ENCODE measurements around the gene PDZK1.
"Not testable (repeated sequence)": the region's sequence is repeated elsewhere in the genome, so short reads cannot be mapped to it uniquely, and the experiment has no call there.

PDZK1 gene

DNA sequence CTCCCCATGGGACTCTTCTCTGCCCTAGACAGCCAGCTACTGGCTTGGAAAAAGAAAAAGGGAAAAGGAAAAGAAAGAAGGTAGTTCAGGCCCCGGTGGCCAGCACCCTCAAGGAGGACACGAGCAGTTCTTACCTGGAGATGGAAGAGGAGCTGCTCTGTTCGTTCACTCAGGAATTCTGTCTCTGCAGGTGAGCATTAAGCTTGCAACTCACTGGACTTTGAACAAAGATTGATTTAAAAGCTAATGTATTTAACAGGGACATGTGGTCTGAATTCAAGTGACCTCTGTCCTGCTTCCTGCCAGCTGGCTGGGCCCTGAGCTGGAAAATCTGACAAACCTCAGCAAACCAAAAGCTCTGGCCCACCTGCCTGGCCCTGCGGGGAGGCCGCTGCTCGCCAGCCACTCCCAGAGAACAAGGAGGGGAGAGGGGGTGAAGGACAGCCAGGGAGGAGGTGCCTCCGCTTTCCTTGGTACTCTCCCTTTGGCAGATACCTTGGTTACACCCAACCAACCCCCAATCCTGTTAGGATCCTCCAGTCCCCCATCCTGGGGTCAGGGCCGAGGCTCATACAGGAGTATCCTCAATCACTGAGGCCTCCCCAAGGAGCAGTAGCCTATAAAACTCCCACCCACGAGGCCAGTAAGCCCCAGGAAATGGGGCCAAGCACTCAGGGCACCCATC, at the start of gene PDZK1:
TSS of gene PDZK1 (minus strand) at position 186 of the 685 bp plus-strand sequence. CDS start 19,347 bp downstream, outside the sequence.
- no peak for FAIRE-seq
- no peak for DNase-seq (ENCODE audit: low spot score)

DNA sequence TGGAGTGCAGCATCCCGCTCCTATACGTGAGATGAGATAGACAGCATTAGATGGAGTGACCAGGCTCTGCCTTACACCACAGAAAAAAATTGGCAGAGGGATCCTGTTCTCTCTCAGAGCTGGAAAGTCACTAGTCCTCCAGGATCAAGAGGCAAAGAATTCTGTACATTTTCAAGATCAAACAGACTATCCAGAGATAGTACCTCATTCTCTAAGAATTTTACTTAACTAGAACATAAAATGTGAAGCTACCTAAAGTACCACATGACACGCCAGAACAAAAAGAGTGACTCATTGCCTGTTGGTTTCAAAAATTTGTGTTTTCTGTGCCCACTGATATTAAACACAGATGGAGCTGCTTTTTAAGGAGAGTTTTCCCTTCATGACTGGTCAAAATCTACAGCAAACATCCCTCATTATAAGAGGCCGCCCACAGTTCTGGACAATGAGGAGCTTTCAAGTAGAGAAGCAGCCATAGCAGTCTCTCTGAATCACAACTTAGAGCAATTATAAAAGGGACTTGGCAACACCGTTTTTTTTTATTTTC, 44.4 kb upstream of the PDZK1 start:
- FAIRE-seq = no peak

DNA sequence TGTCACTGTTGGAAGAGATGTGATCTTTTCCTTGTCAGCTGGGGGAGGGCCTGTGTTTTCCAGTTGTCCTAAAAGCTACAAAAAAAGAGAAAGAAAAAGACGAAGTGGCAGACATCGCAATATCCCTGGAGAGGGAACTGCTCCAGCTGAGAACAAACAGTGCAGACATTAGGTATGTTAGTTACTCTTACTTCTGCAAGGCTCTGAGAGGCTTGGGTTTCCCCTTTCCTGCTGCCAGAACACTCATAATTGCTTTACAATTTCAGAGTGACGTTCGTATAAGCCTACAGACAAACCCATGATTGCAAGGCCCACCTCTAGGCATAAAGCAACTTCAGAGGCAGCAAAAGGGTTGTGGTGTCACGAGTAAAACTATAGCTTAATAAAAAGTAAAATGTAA, 43.3 kb upstream of the PDZK1 start:
- DNase-seq (ENCODE audit: low spot score) = no peak
- no peak for FAIRE-seq

More for the DNA sequence above, 44.4 kb upstream of the PDZK1 start:
- peak; percentile 53 for DNase-seq (ENCODE audit: low spot score)

GRCh38 chr1:145747398-145748247, 40.5 kb upstream of the PDZK1 start:
- DNase-seq (ENCODE audit: low spot score) = no peak
- FAIRE-seq = no peak

GRCh38 chr1:145740269-145740668, 33.1 kb upstream of the PDZK1 start:
- FAIRE-seq (no peak), DNase-seq (ENCODE audit: low spot score) (no peak)

GRCh38 chr1:145736191-145736590, 29.0 kb upstream of the PDZK1 start:
- FAIRE-seq = no peak
- no peak for DNase-seq (ENCODE audit: low spot score)

GRCh38 chr1:145730900-145731299, 23.7 kb upstream of the PDZK1 start:
- FAIRE-seq (no peak), DNase-seq (ENCODE audit: low spot score) (no peak)

DNA sequence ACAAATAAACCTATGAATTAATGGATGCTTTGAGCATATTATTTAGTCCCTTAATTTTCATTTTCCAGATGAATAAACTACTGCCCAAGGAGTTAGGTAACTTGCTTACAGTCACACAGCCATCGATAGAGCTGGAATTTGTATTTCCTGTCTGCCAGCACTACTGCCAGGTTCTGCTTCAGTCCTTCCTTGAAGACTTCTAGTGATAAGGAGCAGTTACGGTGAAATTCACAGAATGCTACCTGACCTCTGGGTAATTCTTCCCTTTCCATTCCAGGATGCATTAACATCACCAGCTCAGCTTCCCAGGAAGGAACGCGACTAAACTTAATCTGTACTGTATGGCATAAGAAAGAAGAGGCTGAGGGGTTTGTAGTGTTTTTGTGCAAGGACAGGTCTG, 23.3 kb upstream of the PDZK1 start:
- DNase-seq (ENCODE audit: low spot score) (no peak), FAIRE-seq (no peak)

- DNase-seq (ENCODE audit: low spot score) (no peak), FAIRE-seq (no peak)
These were observed 22.7 kb upstream of the PDZK1 start for GRCh38 chr1:145729666-145730436.

- DNase-seq (ENCODE audit: low spot score) = no peak
- FAIRE-seq = no peak
These were observed 22.0 kb upstream of the PDZK1 start for GRCh38 chr1:145729196-145729595.

DNA sequence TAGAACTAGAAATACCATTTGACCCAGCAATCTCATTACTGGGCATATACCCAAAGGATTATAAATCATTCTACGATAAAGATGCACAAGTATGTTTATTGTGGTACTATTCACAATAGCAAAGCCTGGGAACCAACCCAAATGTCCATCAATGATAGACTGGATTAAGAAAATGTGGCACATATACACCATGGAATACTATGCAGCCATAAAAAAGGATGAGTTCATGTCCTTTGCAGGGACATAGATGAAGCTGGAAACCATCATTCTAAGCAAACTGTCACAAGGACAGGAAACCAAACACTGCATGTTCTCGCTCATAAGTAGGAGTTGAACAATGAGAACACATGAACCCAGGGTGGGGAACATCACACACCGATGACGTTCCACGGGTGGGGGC, 19.0 kb upstream of the PDZK1 start:
- FAIRE-seq; DNase-seq (ENCODE audit: low spot score): not testable (repeated sequence)

GRCh38 chr1:145720878-145721671, 13.9 kb upstream of the PDZK1 start:
- DNase-seq (ENCODE audit: low spot score) = peak; percentile 87
- FAIRE-seq = peak; percentile 78

DNA sequence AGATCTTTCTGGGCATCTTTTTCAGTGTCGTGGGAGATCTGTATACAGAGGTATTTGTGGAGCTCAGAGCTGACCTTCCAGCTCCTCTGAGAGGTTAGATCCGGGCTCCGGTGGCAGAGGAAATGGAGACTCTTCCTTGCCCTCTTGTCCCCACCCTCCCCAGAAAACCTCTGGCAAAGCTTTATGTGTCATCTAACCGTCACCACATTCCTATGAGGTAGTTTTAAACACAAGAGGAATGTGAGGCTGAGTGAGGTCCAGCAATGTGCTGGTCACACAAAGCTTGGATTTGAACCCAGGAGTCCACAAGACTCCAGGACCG, 13.3 kb upstream of the PDZK1 start:
- no peak for FAIRE-seq
- DNase-seq (ENCODE audit: low spot score) = peak; percentile 66

GRCh38 chr1:145719230-145720079, 12.3 kb upstream of the PDZK1 start, which contains the start of gene CD160:
CD160 (plus strand) TSS chr1:145719499; CDS start chr1:145728328, 8,829 bp downstream.
- DNase-seq (ENCODE audit: low spot score) (no peak), FAIRE-seq (no peak)

- FAIRE-seq; DNase-seq (ENCODE audit: low spot score): not testable (repeated sequence)
These were observed 11.3 kb upstream of the PDZK1 start for GRCh38 chr1:145718465-145718864.

- FAIRE-seq (no peak), DNase-seq (ENCODE audit: low spot score) (no peak)
These were observed 10.7 kb upstream of the PDZK1 start for GRCh38 chr1:145717833-145718232.

DNA sequence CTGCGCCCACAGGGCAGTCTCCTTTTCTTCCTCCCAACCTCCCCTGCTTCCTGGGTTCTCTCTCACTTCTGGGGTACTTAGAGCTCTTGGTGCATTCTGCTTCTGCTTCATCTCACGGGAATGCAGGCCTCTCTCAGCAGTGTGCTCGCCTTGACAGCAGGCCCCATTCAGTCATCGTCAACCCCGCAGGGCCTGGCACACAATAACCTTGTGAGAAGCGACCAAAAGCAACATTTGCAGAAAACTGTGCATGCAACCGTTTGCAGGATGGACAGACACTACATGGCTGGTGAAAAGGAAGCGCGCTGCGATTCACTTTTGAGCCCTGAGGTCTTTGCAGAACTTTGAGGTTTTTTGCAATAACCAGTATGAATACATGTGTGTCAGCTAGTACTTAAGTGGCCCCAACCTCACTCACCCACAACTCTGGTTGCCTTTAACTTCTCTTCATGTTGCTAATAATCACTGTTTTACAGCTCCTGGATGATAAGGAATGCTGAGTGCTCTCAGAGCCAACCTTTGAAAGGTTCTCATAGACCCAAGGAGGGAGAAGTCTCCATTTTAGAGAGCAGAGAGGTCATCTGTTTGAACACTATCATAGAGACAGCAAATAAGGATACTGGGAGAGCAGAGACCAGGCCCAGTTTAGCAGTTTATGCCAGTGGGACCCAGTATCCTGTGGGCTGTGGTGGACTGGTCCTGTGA, 9.6 kb upstream of the PDZK1 start:
- FAIRE-seq (no peak), DNase-seq (ENCODE audit: low spot score) (no peak)

- no peak for FAIRE-seq
- no peak for DNase-seq (ENCODE audit: low spot score)
These were observed 7.5 kb upstream of the PDZK1 start for GRCh38 chr1:145714524-145715111.

DNA sequence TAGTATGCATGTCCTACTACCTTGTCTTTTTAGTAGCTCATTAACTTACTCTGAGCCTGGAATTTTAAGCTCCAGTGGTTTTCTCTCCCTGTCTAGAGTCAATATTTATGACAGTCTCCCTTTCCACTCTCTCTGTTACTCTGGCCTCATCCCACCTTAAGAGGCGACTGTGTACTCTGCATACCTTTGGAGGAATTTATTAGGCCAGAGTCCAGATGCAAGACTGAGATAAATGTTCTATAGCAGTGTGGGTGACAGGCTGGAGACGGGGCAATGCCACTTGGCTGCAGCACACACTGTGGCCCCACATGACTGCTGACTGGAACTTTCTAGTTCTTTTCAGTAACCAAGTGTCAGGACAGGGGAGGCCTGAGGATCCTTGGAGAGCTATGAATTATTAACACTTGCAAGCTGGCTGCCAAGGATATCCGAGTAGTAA, 4.1 kb upstream of the PDZK1 start:
- DNase-seq (ENCODE audit: low spot score) = no peak

More for the DNA sequence above, 4.1 kb upstream of the PDZK1 start:
- no peak for FAIRE-seq

Measured in urothelium cell line (cell line).